GM12864 (cell line): ENCODE data around the gene ARHGAP12.

Source experiments
- DNase-seq: peaks from one replicate; pipeline ENCODE4 v3.0.0-alpha.2; 2011; ENCODE audit warnings: low read depth
- H3K4me3 ChIP-seq: 2 replicates; pipeline ENCODE4 v1.5.1; 2011; ENCODE audit warnings: mild to moderate bottlenecking, low read depth, low read length, control low read depth
- CTCF ChIP-seq: IDR thresholded peaks from 2 replicates; pipeline ENCODE4 v1.5.1; 2011; ENCODE audit warnings: low read depth, mild to moderate bottlenecking, moderate library complexity, low read length, control low read depth, inconsistent platforms; ENCODE audit errors: missing control alignments

The ARHGAP12 gene

GRCh38 chr10:31930023-31930751, 1.6 kb upstream of the ARHGAP12 start:
- no peak for DNase-seq
- H3K4me3 ChIP-seq, result peak overlapping the region; percentile 96
- TF ChIP-seq CTCF, result no peak

- no peak for DNase-seq
- TF ChIP-seq CTCF, result no peak
- H3K4me3 ChIP-seq, result peak overlapping the region; percentile 96
Observed at GRCh38 chr10:31929261-31930022, 811 bp upstream of the ARHGAP12 start.

- peak; percentile 29 for TF ChIP-seq CTCF
- peak overlapping the region; percentile 96 for H3K4me3 ChIP-seq
- DNase-seq, result no peak
Observed at GRCh38 chr10:31927884-31928548, 615 bp downstream of the ARHGAP12 start.

- TF ChIP-seq CTCF, result no peak
- H3K4me3 ChIP-seq, result peak overlapping the region; percentile 96
- DNase-seq, result no peak
Observed at GRCh38 chr10:31927565-31927883, 1.1 kb downstream of the ARHGAP12 start.

- H3K4me3 ChIP-seq, result peak overlapping the region; percentile 96; the same call in 1 of the 2 replicates
- no peak for DNase-seq
- no peak for TF ChIP-seq CTCF
Observed at GRCh38 chr10:31926765-31927564, 1.7 kb downstream of the ARHGAP12 start.

GRCh38 chr10:31926160-31926559, 2.5 kb downstream of the ARHGAP12 start:
- no peak overlapping the region for H3K4me3 ChIP-seq
- TF ChIP-seq CTCF, result no peak
- no peak for DNase-seq
